Astrocyte (in vitro differentiated cells and primary cell): ENCODE results near the gene EAF1.

Experiments used
- CTCF ChIP-seq: IDR thresholded peaks from 2 replicates; pipeline ENCODE4 v1.5.1; 2011; ENCODE audit warnings: low read depth, mild to moderate bottlenecking, inconsistent platforms, low read length, moderate library complexity; ENCODE audit not compliant: insufficient read depth
- EZH2 ChIP-seq: IDR thresholded peaks from 2 replicates; pipeline ENCODE4 v1.6.1; 2012; ENCODE audit warnings: mild to moderate bottlenecking, low read length, inconsistent platforms; ENCODE audit not compliant: insufficient read depth

GRCh38 chr3:15470849-15471248 is 43.5 kb downstream of the EAF1 start:
- TF ChIP-seq EZH2, result no peak
- TF ChIP-seq CTCF, result no peak
